Measurements from ENCODE around the gene ARSB. TPM values are rescaled to one million over a fixed set of nuclear protein-coding genes. Genes with fewer than 3 reads are reported as not detected.
A peak's percentile ranks its signal among the peaks of the same experiment; 100 is the strongest.

Gene ARSB
- total and polyA plus RNA-seq, 2 experiments from 2014 or later, result 16.0 to 25.5 TPM

- H3K36me3 ChIP-seq, result no peaks in the 10 kb centered on the region
- TF ChIP-seq, protein P1, sequence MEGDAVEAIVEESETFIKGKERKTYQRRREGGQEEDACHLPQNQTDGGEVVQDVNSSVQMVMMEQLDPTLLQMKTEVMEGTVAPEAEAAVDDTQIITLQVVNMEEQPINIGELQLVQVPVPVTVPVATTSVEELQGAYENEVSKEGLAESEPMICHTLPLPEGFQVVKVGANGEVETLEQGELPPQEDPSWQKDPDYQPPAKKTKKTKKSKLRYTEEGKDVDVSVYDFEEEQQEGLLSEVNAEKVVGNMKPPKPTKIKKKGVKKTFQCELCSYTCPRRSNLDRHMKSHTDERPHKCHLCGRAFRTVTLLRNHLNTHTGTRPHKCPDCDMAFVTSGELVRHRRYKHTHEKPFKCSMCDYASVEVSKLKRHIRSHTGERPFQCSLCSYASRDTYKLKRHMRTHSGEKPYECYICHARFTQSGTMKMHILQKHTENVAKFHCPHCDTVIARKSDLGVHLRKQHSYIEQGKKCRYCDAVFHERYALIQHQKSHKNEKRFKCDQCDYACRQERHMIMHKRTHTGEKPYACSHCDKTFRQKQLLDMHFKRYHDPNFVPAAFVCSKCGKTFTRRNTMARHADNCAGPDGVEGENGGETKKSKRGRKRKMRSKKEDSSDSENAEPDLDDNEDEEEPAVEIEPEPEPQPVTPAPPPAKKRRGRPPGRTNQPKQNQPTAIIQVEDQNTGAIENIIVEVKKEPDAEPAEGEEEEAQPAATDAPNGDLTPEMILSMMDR (IDR thresholded peaks at IDR 0.05; ENCODE audit: low read depth, low read length), result no peak
- no peak overlapping the region for H3K4me3 ChIP-seq
- no peak overlapping the region for H3K27ac ChIP-seq
- no peaks in the 10 kb centered on the region for H3K9me3 ChIP-seq (ENCODE audit: low read depth)
- DNase-seq (ENCODE audit: low read depth in 1 of 2, low spot score in 1 of 2), result no peak
- no peaks in the 10 kb centered on the region for H3K4me1 ChIP-seq (ENCODE audit: low read depth)
- H3K27me3 ChIP-seq, result no peaks in the 10 kb centered on the region
Observed at GRCh38 chr5:78827725-78828124, 157.4 kb downstream of the ARSB start.

DNA sequence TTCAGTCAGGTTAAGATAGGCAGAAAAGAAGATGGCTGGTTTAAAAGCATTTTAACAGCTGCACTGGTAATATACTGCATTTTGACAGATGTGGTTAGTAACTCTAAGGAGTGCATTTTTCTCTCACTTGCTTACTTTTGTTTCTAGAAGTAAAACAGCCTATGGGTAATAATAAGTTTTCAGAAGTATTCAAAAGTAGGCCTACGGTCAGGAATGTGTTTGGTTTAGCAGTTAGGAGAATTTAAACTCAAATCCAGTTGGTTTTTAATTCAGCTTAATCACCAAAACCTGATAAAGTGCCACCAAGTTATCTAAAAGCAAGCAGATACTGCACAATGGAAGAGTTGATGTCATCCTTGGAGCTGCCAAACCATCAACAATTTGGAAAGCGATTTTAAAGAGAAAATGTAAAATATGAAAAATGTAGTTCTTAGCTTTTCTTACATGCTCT, 160.3 kb downstream of the ARSB start:
- DNase-seq (ENCODE audit: low read depth in 1 of 2, low spot score in 1 of 2), result peak in 1 of 2 donors; percentile 45
- Histone ChIP-seq H3K36me3 (no peaks in the 10 kb centered on the region), H3K27me3 (no peaks in the 10 kb centered on the region), H3K27ac (no peak overlapping the region), H3K4me3 (no peak overlapping the region), H3K4me1 (ENCODE audit: low read depth) (no peaks in the 10 kb centered on the region), H3K9me3 (ENCODE audit: low read depth) (no peaks in the 10 kb centered on the region)
- TF ChIP-seq, protein P1 (IDR thresholded peaks at IDR 0.05; ENCODE audit: low read depth, low read length), result no peak

DNA sequence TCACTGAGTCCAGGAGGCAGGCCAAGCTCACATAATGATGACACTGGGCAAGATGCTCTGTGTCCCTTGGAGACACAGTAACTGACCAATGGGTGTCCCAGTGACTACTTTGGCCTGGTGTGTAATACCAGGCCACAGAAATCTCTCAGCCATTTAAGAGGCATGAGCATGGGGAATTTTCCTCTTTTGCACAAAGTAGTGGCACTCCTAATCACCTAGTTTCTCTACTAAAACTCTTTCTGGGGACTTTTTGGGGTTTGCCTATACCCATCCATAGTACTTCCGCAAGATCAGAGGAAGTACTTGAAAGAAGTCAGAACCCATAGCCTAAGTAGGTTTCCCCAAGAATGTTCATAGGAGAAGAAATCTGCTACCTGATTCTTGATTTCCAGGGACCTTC, 161.9 kb downstream of the ARSB start:
- no peaks in the 10 kb centered on the region for H3K4me1 ChIP-seq (ENCODE audit: low read depth)
- H3K4me3 ChIP-seq, result no peak overlapping the region
- H3K36me3 ChIP-seq, result no peaks in the 10 kb centered on the region
- TF ChIP-seq, protein P1 (IDR thresholded peaks at IDR 0.05; ENCODE audit: low read depth, low read length), result no peak
- DNase-seq (ENCODE audit: low read depth in 1 of 2, low spot score in 1 of 2), result no peak
- no peaks in the 10 kb centered on the region for H3K27me3 ChIP-seq
- no peaks in the 10 kb centered on the region for H3K9me3 ChIP-seq (ENCODE audit: low read depth)
- no peak overlapping the region for H3K27ac ChIP-seq

- H3K36me3 ChIP-seq, result no peaks in the 10 kb centered on the region
- H3K9me3 ChIP-seq (ENCODE audit: low read depth), result no peaks in the 10 kb centered on the region
- no peak overlapping the region for H3K27ac ChIP-seq
- no peak overlapping the region for H3K4me3 ChIP-seq
- H3K27me3 ChIP-seq, result no peaks in the 10 kb centered on the region
- H3K4me1 ChIP-seq (ENCODE audit: low read depth), result no peaks in the 10 kb centered on the region
- DNase-seq (ENCODE audit: low read depth in 1 of 2, low spot score in 1 of 2), result no peak
- TF ChIP-seq, protein P1 (IDR thresholded peaks at IDR 0.05; ENCODE audit: low read depth, low read length), result no peak
Observed at GRCh38 chr5:78821536-78822021, 163.5 kb downstream of the ARSB start.

DNA sequence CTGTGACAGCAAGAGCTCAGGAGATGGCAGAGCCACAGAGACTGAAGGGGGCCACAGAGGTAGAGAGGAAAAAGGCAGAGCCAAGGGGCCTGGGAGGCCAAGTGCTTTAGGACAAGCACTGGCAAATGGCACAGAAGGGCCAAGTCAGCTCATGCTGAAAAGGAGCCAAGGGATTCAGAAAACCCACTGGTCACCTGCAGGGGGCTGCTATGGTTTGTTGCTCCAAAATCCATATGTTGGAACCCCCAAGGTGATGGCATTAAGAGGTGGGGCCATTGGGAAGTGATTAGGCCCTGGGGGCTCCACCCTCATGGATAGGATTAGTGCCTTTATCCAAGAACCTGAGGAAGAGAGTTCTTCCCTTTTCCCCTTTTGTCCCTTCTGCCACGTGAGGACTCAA, 165.4 kb downstream of the ARSB start:
- no peaks in the 10 kb centered on the region for H3K9me3 ChIP-seq (ENCODE audit: low read depth)
- DNase-seq (ENCODE audit: low read depth in 1 of 2, low spot score in 1 of 2), result no peak
- H3K4me1 ChIP-seq (ENCODE audit: low read depth), result no peaks in the 10 kb centered on the region
- no peaks in the 10 kb centered on the region for H3K36me3 ChIP-seq
- TF ChIP-seq, protein P1 (IDR thresholded peaks at IDR 0.05; ENCODE audit: low read depth, low read length), result no peak
- no peaks in the 10 kb centered on the region for H3K27me3 ChIP-seq
- no peak overlapping the region for H3K27ac ChIP-seq
- no peak overlapping the region for H3K4me3 ChIP-seq
